Smooth muscle cell (in vitro differentiated cells): Measurements from ENCODE around the gene RBMS3. TPM values are rescaled to one million over a fixed set of nuclear protein-coding genes. Genes with fewer than 3 reads are reported as not detected.

Source experiments
- DNase-seq: peaks from one replicate; lab custom pipeline; 2025; ENCODE audit not compliant: unreplicated experiment; lab: John Stamatoyannopoulos, UW
- H2AFZ ChIP-seq: fragments of 200-600 bp; sonication (generic); 2 replicates; pipeline ENCODE4 v1.6.0; 2016; ENCODE audit warnings: antibody characterized with exemption, low read depth, mild to moderate bottlenecking
- H3F3A ChIP-seq: fragments of 200-600 bp; sonication (generic); 2 replicates; pipeline ENCODE4 v1.6.0; 2017; ENCODE audit warnings: antibody characterized with exemption, low read depth
- H3K27ac ChIP-seq: fragments of 200-600 bp; sonication (generic); 2 replicates; pipeline ENCODE4 v1.5.1; 2016; ENCODE audit warnings: low read depth, mild to moderate bottlenecking
- H3K27me3 ChIP-seq: fragments of 200-600 bp; sonication (generic); 2 replicates; pipeline ENCODE4 v1.6.1; 2016; ENCODE audit warnings: low read depth, mild to moderate bottlenecking
- H3K36me3 ChIP-seq: fragments of 200-600 bp; sonication (generic); 2 replicates; pipeline ENCODE4 v1.5.1; 2016; ENCODE audit warnings: low read depth
- H3K4me1 ChIP-seq: fragments of 200-600 bp; sonication (generic); 2 replicates; pipeline ENCODE4 v1.5.1; 2016; ENCODE audit warnings: low read depth
- H3K4me2 ChIP-seq: fragments of 200-600 bp; sonication (generic); 2 replicates; pipeline ENCODE4 v1.6.0; 2016; ENCODE audit warnings: mild to moderate bottlenecking
- H3K4me3 ChIP-seq: fragments of 200-600 bp; sonication (generic); 2 replicates; pipeline ENCODE4 v1.5.1; 2016; ENCODE audit warnings: mild to moderate bottlenecking
- H3K79me2 ChIP-seq: fragments of 200-600 bp; sonication (generic); 2 replicates; pipeline ENCODE4 v1.6.0; 2016; ENCODE audit warnings: low read depth, mild to moderate bottlenecking
- H3K9ac ChIP-seq: fragments of 200-600 bp; sonication (generic); 2 replicates; pipeline ENCODE4 v1.6.0; 2016; ENCODE audit warnings: low read depth
- H3K9me3 ChIP-seq: fragments of 200-600 bp; sonication (generic); replicated peaks from 2 replicates; pipeline ENCODE4 v1.5.1; 2016; ENCODE audit warnings: low read depth
- H4K20me1 ChIP-seq: fragments of 200-600 bp; sonication (generic); 2 replicates; pipeline ENCODE4 v1.6.0; 2016; ENCODE audit warnings: low read depth
- WGBS: methylation state at CpG from one replicate; pipeline ENCODE4 v1.1.7; 2016; ENCODE audit warnings: low lambda C conversion rate; 5-methylcytosine and 5-hydroxymethylcytosine counted together
- polyA plus RNA-seq: library from polyadenylated mRNA; unstranded; fragments of >200 nt; fragmentation: Nextera tagmentation; extraction: Ambion mirVana; gene quantifications from 2 replicates; pipeline ENCODE4 v1.2.1, GENCODE V29; 2016
- total RNA-seq: library from RNA; depleted of rRNA; stranded (reverse); fragments of >200 nt; gene quantifications from 2 replicates; pipeline ENCODE4 v1.2.3, GENCODE V29; 2014
- TF ChIP-seq, protein P1 (sequence below): fragments of 200-600 bp; sonication (generic); IDR thresholded peaks from 2 replicates; pipeline ENCODE4 v1.5.1; 2017; ENCODE audit warnings: borderline replicate concordance, mild to moderate bottlenecking, antibody characterized with exemption; ENCODE audit not compliant: insufficient read depth, poor library complexity, severe bottlenecking

Gene RBMS3
- total and polyA plus RNA-seq, 2 experiments from 2014 or later: 42.9 to 50.6 TPM

DNA sequence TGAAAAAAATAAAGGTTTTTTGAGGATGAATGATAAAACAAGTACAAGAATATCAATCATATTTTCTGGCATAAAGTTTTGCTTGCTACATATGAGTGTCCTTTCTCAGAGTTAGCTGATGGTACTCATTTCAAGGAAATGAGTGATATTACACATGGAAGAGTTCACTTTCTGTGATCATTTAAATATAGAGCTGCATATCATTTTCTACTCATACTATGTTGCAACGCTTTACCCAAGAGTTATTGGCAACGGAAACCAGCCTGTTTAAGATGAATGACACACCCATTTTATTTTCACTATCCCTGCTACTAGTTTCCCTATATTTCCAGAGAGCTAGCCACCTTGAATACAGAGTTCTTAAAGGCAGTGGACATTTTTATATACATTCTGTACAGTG, 35.4 kb upstream of the RBMS3 start:
- Histone ChIP-seq H3F3A (no peaks in the 10 kb centered on the region), H3K9me3 (no peaks in the 10 kb centered on the region), H3K4me1 (no peaks in the 10 kb centered on the region), H3K9ac (no peak overlapping the region), H4K20me1 (no peaks in the 10 kb centered on the region), H3K36me3 (no peaks in the 10 kb centered on the region), H2AFZ (no peak overlapping the region), H3K27ac (no peak overlapping the region), H3K4me3 (no peak overlapping the region), H3K27me3 (no peaks in the 10 kb centered on the region), H3K4me2 (no peak overlapping the region), H3K79me2 (no peaks in the 10 kb centered on the region)
- 97% methylated on average over 2 of the region's 2 CpGs for WGBS
- DNase-seq: no peak
- TF ChIP-seq, protein P1, sequence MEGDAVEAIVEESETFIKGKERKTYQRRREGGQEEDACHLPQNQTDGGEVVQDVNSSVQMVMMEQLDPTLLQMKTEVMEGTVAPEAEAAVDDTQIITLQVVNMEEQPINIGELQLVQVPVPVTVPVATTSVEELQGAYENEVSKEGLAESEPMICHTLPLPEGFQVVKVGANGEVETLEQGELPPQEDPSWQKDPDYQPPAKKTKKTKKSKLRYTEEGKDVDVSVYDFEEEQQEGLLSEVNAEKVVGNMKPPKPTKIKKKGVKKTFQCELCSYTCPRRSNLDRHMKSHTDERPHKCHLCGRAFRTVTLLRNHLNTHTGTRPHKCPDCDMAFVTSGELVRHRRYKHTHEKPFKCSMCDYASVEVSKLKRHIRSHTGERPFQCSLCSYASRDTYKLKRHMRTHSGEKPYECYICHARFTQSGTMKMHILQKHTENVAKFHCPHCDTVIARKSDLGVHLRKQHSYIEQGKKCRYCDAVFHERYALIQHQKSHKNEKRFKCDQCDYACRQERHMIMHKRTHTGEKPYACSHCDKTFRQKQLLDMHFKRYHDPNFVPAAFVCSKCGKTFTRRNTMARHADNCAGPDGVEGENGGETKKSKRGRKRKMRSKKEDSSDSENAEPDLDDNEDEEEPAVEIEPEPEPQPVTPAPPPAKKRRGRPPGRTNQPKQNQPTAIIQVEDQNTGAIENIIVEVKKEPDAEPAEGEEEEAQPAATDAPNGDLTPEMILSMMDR: no peak

- Histone ChIP-seq H3K4me3 (no peak overlapping the region), H3K27ac (no peak overlapping the region), H3K4me2 (no peak overlapping the region), H3K36me3 (no peaks in the 10 kb centered on the region), H4K20me1 (no peaks in the 10 kb centered on the region), H3K9me3 (no peaks in the 10 kb centered on the region), H3K79me2 (no peaks in the 10 kb centered on the region), H3F3A (no peaks in the 10 kb centered on the region), H3K9ac (no peak overlapping the region), H3K4me1 (no peaks in the 10 kb centered on the region), H2AFZ (no peak overlapping the region), H3K27me3 (no peaks in the 10 kb centered on the region)
- TF ChIP-seq, protein P1: no peak
- no peak for DNase-seq
- WGBS: 92% methylated on average over 3 of the region's 3 CpGs
Observed at GRCh38 chr3:29247088-29247745, 33.7 kb upstream of the RBMS3 start.

DNA sequence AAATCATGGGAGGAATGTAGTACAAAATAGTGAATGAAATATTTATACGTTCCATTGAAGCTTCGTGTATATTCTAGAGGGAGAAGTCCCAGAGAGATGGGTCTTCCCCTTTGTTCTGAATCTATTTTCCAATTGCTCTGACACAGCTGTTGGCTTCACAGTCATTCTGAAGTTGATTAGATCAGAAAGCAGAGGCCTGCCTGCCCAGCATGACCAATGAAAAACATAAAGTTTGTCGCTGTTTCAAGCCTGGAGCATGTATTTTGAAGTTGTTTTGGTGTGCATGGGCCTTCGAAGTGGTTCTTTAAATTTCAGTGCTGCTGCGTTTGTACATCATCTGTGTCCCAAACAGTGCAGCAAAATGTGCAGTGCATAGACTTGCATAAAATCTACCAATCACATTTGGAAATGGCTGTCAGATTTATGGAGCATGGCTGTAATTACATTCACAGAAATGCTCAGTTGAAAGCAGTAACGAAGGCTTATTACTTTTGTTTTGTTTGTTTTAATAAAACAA, 31.0 kb upstream of the RBMS3 start:
- no peaks in the 10 kb centered on the region for H3K36me3 ChIP-seq
- TF ChIP-seq, protein P1: no peak
- no peak overlapping the region for H3K4me2 ChIP-seq
- H3K27ac ChIP-seq: no peak overlapping the region
- no peaks in the 10 kb centered on the region for H4K20me1 ChIP-seq
- H3K4me1 ChIP-seq: no peaks in the 10 kb centered on the region
- no peak overlapping the region for H3K4me3 ChIP-seq
- no peak overlapping the region for H2AFZ ChIP-seq
- H3F3A ChIP-seq: no peaks in the 10 kb centered on the region
- DNase-seq: no peak
- no peaks in the 10 kb centered on the region for H3K27me3 ChIP-seq
- no peak overlapping the region for H3K9ac ChIP-seq
- WGBS: 95% methylated on average over 6 of the region's 6 CpGs
- H3K9me3 ChIP-seq: no peaks in the 10 kb centered on the region
- no peaks in the 10 kb centered on the region for H3K79me2 ChIP-seq
